ENCODE data around the gene TOPORS. TPM values are rescaled to one million over a fixed set of nuclear protein-coding genes. Genes with fewer than 3 reads are reported as not detected.

Gene TOPORS
- total and polyA plus RNA-seq, 2 donors from 2014 or later: 8.1 to 15.6 TPM

DNA sequence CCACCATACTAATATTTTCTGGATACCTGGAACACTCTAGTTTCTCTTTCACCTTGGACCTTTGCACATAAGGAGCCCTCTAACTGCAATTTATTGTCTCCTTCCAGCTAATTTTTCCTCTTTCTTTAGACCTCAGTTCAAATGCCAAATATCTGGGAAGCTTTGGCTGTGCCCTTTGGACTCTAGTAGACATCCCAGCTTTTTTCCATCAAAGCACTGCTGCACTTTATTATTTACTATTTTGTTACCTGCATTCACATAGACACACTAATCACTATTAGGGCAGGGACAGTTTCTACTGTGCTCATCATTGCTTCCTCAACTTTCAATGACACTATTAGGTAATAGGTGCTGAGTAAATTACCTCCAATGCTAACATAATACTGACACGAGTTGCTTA lies 28.5 kb downstream of the TOPORS start:
- intact Hi-C loops (cut with DNase I): no loop called here
- peak overlapping the region in 1 of 3 donors; percentile 17 for H3K4me3 ChIP-seq (ENCODE audit: low read length in 3 of 3)

DNA sequence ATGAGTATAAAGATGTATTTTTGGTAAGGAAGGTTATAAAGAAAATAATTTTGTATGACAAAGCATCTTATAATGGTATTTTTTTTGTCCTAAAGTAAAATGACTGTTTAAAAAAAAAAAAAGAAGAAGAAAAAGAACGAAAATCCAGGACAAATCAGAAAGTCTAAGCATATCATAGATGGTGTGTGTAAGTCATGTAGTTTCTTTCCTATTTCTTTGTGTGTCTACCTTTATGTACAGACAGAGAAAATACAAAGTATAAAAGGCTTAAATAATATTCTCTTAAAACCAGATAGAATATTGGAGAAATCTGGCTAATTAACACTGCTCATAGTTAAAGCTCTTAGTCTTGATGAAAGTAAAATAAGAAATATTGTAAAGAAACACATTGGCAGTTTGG lies 34.1 kb downstream of the TOPORS start:
- no peaks in the 10 kb centered on the region for H3K27me3 ChIP-seq (ENCODE audit: control insufficient read depth, insufficient read depth, low read length)
- H3K4me1 ChIP-seq (ENCODE audit: control insufficient read depth in 2 of 3, insufficient read depth in 2 of 3, low read depth in 1 of 3, low read length in 3 of 3): peaks cover 0 to 2% (median 0%) of the 10 kb centered on the region in 3 donors
- H3K4me3 ChIP-seq (ENCODE audit: low read length in 3 of 3): no peak overlapping the region
- no peak overlapping the region for H3K9ac ChIP-seq (ENCODE audit: low read length in 3 of 3)
- H3K27ac ChIP-seq (ENCODE audit: low read depth in 2 of 2, low read length in 2 of 2): no peak overlapping the region
- FAIRE-seq (no peak), DNase-seq (no peak)
- no peaks in the 10 kb centered on the region for H3K36me3 ChIP-seq (ENCODE audit: control insufficient read depth in 2 of 3, insufficient read depth in 3 of 3, low read length in 3 of 3)
- intact Hi-C loops (cut with DNase I): no loop called here
- TF ChIP-seq, protein P1, sequence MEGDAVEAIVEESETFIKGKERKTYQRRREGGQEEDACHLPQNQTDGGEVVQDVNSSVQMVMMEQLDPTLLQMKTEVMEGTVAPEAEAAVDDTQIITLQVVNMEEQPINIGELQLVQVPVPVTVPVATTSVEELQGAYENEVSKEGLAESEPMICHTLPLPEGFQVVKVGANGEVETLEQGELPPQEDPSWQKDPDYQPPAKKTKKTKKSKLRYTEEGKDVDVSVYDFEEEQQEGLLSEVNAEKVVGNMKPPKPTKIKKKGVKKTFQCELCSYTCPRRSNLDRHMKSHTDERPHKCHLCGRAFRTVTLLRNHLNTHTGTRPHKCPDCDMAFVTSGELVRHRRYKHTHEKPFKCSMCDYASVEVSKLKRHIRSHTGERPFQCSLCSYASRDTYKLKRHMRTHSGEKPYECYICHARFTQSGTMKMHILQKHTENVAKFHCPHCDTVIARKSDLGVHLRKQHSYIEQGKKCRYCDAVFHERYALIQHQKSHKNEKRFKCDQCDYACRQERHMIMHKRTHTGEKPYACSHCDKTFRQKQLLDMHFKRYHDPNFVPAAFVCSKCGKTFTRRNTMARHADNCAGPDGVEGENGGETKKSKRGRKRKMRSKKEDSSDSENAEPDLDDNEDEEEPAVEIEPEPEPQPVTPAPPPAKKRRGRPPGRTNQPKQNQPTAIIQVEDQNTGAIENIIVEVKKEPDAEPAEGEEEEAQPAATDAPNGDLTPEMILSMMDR (IDR thresholded peaks at IDR 0.05; ENCODE audit: borderline replicate concordance, extremely low read depth, insufficient read depth): no peak
- no peaks in the 10 kb centered on the region for H3K9me3 ChIP-seq (ENCODE audit: control insufficient read depth in 2 of 3, insufficient read depth in 1 of 3, low read length in 3 of 3)

More for the DNA sequence above, 28.5 kb downstream of the TOPORS start:
- Histone ChIP-seq H3K9me3 (ENCODE audit: control insufficient read depth in 2 of 3, insufficient read depth in 1 of 3, low read length in 3 of 3) (no peaks in the 10 kb centered on the region), H3K36me3 (ENCODE audit: control insufficient read depth in 2 of 3, insufficient read depth in 3 of 3, low read length in 3 of 3) (no peaks in the 10 kb centered on the region), H3K9ac (ENCODE audit: low read length in 3 of 3) (no peak overlapping the region), H3K27ac (ENCODE audit: low read depth in 2 of 2, low read length in 2 of 2) (no peak overlapping the region), H3K4me1 (ENCODE audit: control insufficient read depth in 2 of 3, insufficient read depth in 2 of 3, low read depth in 1 of 3, low read length in 3 of 3) (peaks cover 0 to 7% (median 3%) of the 10 kb centered on the region in 3 donors), H3K27me3 (ENCODE audit: control insufficient read depth, insufficient read depth, low read length) (no peaks in the 10 kb centered on the region)
- TF ChIP-seq, protein P1 (IDR thresholded peaks at IDR 0.05; ENCODE audit: borderline replicate concordance, extremely low read depth, insufficient read depth): no peak
- DNase-seq (no peak), FAIRE-seq (no peak)

DNA sequence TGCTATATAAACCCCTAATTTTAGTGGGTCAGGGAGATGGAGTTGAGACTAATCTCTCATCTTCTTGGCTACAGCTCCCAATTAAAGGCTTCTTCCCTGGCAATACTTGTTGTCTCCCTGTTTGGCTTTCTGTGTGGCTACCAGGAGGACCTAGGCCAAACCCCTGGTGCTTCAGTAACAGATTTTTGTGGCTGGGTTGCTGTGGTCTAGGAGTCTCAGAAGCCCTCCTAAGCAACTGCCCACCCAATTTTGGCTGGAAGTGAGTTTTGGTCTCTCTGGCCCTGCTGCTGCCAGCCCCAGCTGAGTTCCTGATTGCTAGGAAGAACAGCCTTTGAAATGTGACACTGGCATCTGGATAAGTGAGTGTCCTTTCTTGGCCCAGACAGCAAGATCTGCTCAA lies 36.1 kb downstream of the TOPORS start:
- Histone ChIP-seq H3K36me3 (ENCODE audit: control insufficient read depth in 2 of 3, insufficient read depth in 3 of 3, low read length in 3 of 3) (no peaks in the 10 kb centered on the region), H3K27me3 (ENCODE audit: control insufficient read depth, insufficient read depth, low read length) (no peaks in the 10 kb centered on the region), H3K27ac (ENCODE audit: low read depth in 2 of 2, low read length in 2 of 2) (no peak overlapping the region), H3K4me1 (ENCODE audit: control insufficient read depth in 2 of 3, insufficient read depth in 2 of 3, low read depth in 1 of 3, low read length in 3 of 3) (no peaks in the 10 kb centered on the region), H3K4me3 (ENCODE audit: low read length in 3 of 3) (no peak overlapping the region), H3K9me3 (ENCODE audit: control insufficient read depth in 2 of 3, insufficient read depth in 1 of 3, low read length in 3 of 3) (no peaks in the 10 kb centered on the region), H3K9ac (ENCODE audit: low read length in 3 of 3) (no peak overlapping the region)
- DNase-seq (no peak), FAIRE-seq (no peak)
- TF ChIP-seq, protein P1 (IDR thresholded peaks at IDR 0.05; ENCODE audit: borderline replicate concordance, extremely low read depth, insufficient read depth): no peak
- intact Hi-C loops (cut with DNase I): no loop called here

DNA sequence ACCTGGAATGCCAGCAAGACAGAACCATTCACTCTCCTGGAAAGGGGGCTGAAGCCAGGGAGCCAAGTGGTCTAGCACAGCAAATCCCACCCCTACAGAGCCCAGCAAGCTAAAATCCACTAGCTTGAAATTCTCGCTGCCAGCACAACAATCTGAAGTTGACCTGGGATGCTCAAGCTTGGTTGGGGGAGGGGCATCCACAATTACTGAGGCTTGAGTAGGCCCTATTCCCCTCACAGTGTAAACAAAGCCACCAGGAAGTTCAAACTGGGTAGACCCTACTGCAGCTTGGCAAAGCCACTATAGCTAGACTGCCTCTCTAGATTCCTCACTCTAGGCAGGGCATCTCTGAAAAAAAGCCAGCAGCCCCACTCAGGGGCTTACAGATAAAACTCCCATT lies 43.7 kb downstream of the TOPORS start:
- intact Hi-C loops (cut with DNase I): no loop called here
- TF ChIP-seq, protein P1 (IDR thresholded peaks at IDR 0.05; ENCODE audit: borderline replicate concordance, extremely low read depth, insufficient read depth): no peak
- DNase-seq (no peak), FAIRE-seq (no peak)
- Histone ChIP-seq H3K4me3 (ENCODE audit: low read length in 3 of 3) (no peak overlapping the region), H3K36me3 (ENCODE audit: control insufficient read depth in 2 of 3, insufficient read depth in 3 of 3, low read length in 3 of 3) (no peaks in the 10 kb centered on the region), H3K9ac (ENCODE audit: low read length in 3 of 3) (no peak overlapping the region), H3K4me1 (ENCODE audit: control insufficient read depth in 2 of 3, insufficient read depth in 2 of 3, low read depth in 1 of 3, low read length in 3 of 3) (no peaks in the 10 kb centered on the region), H3K27me3 (ENCODE audit: control insufficient read depth, insufficient read depth, low read length) (no peaks in the 10 kb centered on the region), H3K9me3 (ENCODE audit: control insufficient read depth in 2 of 3, insufficient read depth in 1 of 3, low read length in 3 of 3) (no peaks in the 10 kb centered on the region), H3K27ac (ENCODE audit: low read depth in 2 of 2, low read length in 2 of 2) (no peak overlapping the region)

All from kidney (tissue), 14 donors.